ENCODE results near the gene ONECUT1.

GRCh38 chr15:52765785-52766184 lies 24.4 kb downstream of the ONECUT1 start:
- TF ChIP-seq CTCF (IDR thresholded peaks at IDR 0.05): no peak
- no peak for TF ChIP-seq POLR2A (IDR thresholded peaks at IDR 0.05)
